Nephron (organoid): ENCODE data around the gene OLA1.

Experiments used
- H3K27ac Mint-ChIP-seq, 3 experiments: 2 replicates each; pipeline ENCODE4 v1.8.0; 2020; ENCODE audit warnings: mixed read lengths in 3 of 3, mild to moderate bottlenecking in 2 of 3, moderate library complexity in 1 of 3
- H3K27me3 Mint-ChIP-seq: 2 replicates; pipeline ENCODE4 v1.8.0; 2021; ENCODE audit warnings: low read depth, mild to moderate bottlenecking, moderate library complexity, mixed read lengths
- H3K36me3 Mint-ChIP-seq: 2 replicates; pipeline ENCODE4 v1.8.0; 2020; ENCODE audit warnings: low read depth, mixed read lengths
- H3K4me1 Mint-ChIP-seq: 2 replicates; pipeline ENCODE4 v1.8.0; 2020; ENCODE audit warnings: mixed read lengths
- H3K4me3 Mint-ChIP-seq, 3 experiments: 2 replicates each; pipeline ENCODE4 v1.8.0; 2020; ENCODE audit warnings: mild to moderate bottlenecking in 3 of 3, mixed read lengths in 3 of 3, moderate library complexity in 2 of 3
- H3K9me3 Mint-ChIP-seq: 2 replicates; pipeline ENCODE4 v1.8.0; 2020; ENCODE audit warnings: mixed read lengths
- TF ChIP-seq, protein P1 (sequence below), 3 experiments: fragments of 200-600 bp; sonication (generic); IDR thresholded peaks; one replicate each; pipeline ENCODE4 v1.5.0; 2021; ENCODE audit warnings: antibody characterized with exemption in 3 of 3; ENCODE audit not compliant: unreplicated experiment in 3 of 3

The OLA1 gene

DNA sequence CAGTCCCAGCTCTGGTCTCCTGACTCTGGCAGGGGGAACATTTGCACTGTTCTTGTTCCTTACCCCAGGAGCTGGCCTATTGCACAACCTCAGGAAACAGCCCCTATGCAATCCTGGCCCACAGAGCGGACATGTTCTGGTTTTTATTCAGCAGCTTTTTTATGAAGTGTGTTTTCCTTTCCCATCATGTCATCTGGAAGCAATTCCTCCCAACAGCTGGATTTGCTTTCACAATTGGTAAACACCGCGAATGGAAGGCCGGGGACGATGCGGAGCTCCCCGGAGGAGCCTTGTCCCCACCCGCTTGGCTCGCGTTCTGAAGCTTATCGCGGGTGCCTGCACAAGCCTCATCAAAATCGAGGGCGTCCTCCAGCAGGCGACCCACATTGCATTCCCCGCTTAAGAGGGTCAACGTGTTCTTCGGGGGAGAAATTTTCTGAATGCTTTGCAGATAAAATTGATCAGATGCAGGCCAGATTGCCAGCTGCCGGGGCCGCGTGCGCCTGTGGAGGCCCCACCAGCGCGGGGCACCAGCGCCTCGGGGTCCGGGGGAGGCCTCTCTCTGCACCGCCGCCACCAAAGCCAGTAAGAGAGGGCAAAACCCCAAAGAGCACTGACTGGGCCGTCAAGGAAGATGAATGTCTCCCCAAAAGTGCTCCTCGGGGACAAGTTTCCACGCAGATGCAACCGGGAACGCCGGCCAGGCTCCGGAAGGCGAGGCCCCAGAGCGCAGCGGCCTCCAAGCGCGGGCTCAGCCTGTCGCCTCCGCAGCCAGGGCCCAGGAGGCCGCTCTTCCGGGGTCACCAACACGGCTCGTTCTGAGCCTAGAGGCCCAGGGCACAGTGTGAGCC is 222.8 kb downstream of the OLA1 start:
- Mint-ChIP-seq H3K36me3 (no peaks in the 10 kb centered on the region), H3K27me3 (no peaks in the 10 kb centered on the region), H3K4me1 (peaks cover 69% of the 10 kb centered on the region), H3K4me3 (peak overlapping the region; percentile 40 to 75 (median 55)), H3K27ac (peak overlapping the region; percentile 97 to 100 (median 100)), H3K9me3 (no peaks in the 10 kb centered on the region)
- TF ChIP-seq, protein P1, sequence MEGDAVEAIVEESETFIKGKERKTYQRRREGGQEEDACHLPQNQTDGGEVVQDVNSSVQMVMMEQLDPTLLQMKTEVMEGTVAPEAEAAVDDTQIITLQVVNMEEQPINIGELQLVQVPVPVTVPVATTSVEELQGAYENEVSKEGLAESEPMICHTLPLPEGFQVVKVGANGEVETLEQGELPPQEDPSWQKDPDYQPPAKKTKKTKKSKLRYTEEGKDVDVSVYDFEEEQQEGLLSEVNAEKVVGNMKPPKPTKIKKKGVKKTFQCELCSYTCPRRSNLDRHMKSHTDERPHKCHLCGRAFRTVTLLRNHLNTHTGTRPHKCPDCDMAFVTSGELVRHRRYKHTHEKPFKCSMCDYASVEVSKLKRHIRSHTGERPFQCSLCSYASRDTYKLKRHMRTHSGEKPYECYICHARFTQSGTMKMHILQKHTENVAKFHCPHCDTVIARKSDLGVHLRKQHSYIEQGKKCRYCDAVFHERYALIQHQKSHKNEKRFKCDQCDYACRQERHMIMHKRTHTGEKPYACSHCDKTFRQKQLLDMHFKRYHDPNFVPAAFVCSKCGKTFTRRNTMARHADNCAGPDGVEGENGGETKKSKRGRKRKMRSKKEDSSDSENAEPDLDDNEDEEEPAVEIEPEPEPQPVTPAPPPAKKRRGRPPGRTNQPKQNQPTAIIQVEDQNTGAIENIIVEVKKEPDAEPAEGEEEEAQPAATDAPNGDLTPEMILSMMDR (IDR thresholded peaks at IDR 0.05; ENCODE audit: unreplicated experiment in 3 of 3) = no peak

DNA sequence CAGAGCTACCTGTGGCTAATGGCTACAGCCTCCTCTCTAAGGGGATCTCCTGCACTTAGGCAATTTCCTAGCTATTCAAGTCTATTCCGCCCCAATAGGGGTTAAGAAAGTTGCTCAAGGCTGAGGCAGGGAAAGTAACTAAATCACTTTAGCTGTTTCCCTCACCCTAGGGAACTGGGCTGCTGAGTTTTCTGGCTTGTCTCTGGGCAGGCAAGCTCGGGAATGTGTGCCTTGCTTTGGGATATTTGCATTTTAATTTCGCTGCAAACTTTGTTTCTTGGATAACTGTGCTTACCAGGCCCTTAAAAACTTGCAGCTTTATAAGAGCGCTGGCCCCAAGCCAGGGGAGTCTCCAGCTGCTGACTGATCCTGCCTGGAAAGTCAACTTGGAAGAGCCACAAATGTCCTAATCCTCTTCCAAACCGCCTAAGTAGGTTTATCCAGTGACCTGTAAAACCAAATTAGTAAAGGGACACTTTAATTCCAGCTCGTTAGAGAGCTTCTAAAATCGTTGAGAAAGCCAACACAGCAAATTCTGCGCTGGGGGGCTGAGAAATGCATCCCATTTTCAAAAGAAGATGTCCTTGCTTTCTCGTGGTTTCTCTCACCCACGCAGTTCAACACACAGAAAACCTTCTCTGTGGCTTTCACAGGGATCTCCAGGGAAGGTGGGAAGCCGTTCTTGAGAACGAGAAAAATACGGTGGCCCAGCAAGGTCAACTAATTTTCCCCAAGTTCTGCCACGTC is 223.6 kb downstream of the OLA1 start:
- H3K4me3 Mint-ChIP-seq = peak overlapping the region in 2 of 3 experiments; percentile 55 to 75
- no peaks in the 10 kb centered on the region for H3K9me3 Mint-ChIP-seq

DNA sequence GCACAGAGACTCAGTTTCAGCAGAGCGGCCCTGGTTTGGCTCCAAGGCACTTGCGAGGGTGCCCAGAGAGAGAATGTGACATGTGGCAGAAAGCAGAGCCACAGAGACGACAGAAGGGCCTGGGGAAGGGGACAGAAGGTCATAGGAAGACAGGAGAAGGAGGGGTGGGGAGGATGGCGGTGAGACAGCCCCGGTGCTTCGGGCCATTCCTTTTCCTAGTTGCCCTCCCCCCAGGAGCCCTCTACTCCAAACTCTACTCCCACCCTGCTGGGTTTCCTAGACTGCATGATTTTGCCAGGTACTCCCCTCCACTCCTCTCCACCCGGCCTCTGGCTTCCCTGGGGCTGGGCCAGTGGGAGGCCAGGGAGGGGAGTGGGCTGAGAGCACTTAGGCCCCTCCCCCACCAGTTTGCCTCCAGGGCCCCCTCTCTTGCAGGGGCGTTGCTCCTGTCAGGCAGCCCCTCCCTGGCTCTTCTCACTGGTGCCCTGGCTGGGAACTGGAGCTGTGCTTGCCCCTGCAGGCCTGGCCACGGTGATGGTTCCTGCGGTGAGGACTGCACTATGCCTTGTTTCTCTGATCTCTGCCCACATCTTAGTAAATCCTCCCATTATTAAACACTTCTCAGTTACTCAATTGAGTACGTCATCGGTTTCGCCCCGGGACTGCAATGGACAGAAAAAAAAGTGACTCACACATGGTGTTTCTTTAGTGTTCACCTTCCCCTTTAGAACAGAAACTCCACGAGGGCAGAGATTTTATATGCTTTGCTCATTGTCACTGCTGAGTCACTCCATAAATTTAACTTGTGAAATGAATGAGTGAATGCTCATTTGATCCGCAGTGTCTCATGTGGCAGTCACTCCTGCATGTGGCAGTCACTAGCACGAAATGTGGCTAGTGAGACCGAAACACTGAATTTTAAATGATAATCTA is 224.5 kb downstream of the OLA1 start:
- TF ChIP-seq, protein P1 (IDR thresholded peaks at IDR 0.05; ENCODE audit: unreplicated experiment in 3 of 3) = no peak
- Mint-ChIP-seq H3K9me3 (no peaks in the 10 kb centered on the region), H3K27me3 (no peaks in the 10 kb centered on the region), H3K36me3 (no peaks in the 10 kb centered on the region), H3K4me3 (peak overlapping the region in 2 of 3 experiments; percentile 1 to 8), H3K27ac (peak overlapping the region; percentile 97 to 100 (median 100)), H3K4me1 (peaks cover 67% of the 10 kb centered on the region)

More for the DNA sequence above, 223.6 kb downstream of the OLA1 start:
- no peaks in the 10 kb centered on the region for H3K36me3 Mint-ChIP-seq
- H3K4me1 Mint-ChIP-seq = peaks cover 69% of the 10 kb centered on the region
- TF ChIP-seq, protein P1 (IDR thresholded peaks at IDR 0.05; ENCODE audit: unreplicated experiment in 3 of 3) = no peak
- no peaks in the 10 kb centered on the region for H3K27me3 Mint-ChIP-seq
- peak overlapping the region; percentile 97 to 100 (median 100) for H3K27ac Mint-ChIP-seq
